Mesenchymal stem cell (in vitro differentiated cells and primary cell): ENCODE results near the gene CACNA1C.

Experiments
- DNase-seq: peaks from one replicate; pipeline ENCODE4 v3.0.0-alpha.2; 2013
- H2AFZ ChIP-seq: one replicate; pipeline ENCODE4 v1.6.1; 2013; ENCODE audit warnings: low read depth, mild to moderate bottlenecking, control low read depth, inconsistent platforms, low read length, moderate library complexity
- H2AK5ac ChIP-seq: 2 replicates; pipeline ENCODE4 v1.6.1; 2013; ENCODE audit warnings: low read length, moderate library complexity, mild to moderate bottlenecking, inconsistent platforms; ENCODE audit not compliant: severe bottlenecking
- H2BK120ac ChIP-seq: one replicate; pipeline ENCODE4 v1.6.1; 2013; ENCODE audit warnings: low read depth, mild to moderate bottlenecking, inconsistent platforms, low read length, moderate library complexity
- H2BK12ac ChIP-seq, 2 experiments: one replicate each; pipeline ENCODE4 v1.6.1; 2013; ENCODE audit warnings: inconsistent platforms in 2 of 2, low read length in 2 of 2, mild to moderate bottlenecking in 2 of 2, moderate library complexity in 2 of 2, control low read depth in 1 of 2
- H2BK15ac ChIP-seq: one replicate; pipeline ENCODE4 v1.6.1; 2013; ENCODE audit warnings: mild to moderate bottlenecking, low read depth, inconsistent platforms; ENCODE audit not compliant: poor library complexity, severe bottlenecking
- H2BK5ac ChIP-seq: 2 replicates; pipeline ENCODE4 v1.6.1; 2013; ENCODE audit warnings: low read depth, mild to moderate bottlenecking, low read length, control low read depth, inconsistent platforms; ENCODE audit not compliant: poor library complexity, severe bottlenecking
- H3K14ac ChIP-seq, 2 experiments: one replicate each; pipeline ENCODE4 v1.6.1; 2013; ENCODE audit warnings: inconsistent platforms in 2 of 2, low read length in 2 of 2, control low read depth in 1 of 2, mild to moderate bottlenecking in 1 of 2, moderate library complexity in 1 of 2
- H3K18ac ChIP-seq, 2 experiments: one replicate each; pipeline ENCODE4 v1.6.1; 2013; ENCODE audit warnings: inconsistent platforms in 2 of 2, low read length in 2 of 2, control low read depth in 1 of 2, low read depth in 1 of 2, mild to moderate bottlenecking in 1 of 2
- H3K23ac ChIP-seq, 2 experiments: one replicate each; pipeline ENCODE4 v1.6.1; 2013; ENCODE audit warnings: inconsistent platforms in 2 of 2, low read length in 2 of 2, mild to moderate bottlenecking in 2 of 2, moderate library complexity in 2 of 2, control low read depth in 1 of 2
- H3K27ac ChIP-seq: 2 replicates; pipeline ENCODE4 v1.5.1; 2013; ENCODE audit warnings: mild to moderate bottlenecking, moderate library complexity, low read length, control low read depth, inconsistent platforms; ENCODE audit not compliant: poor library complexity, severe bottlenecking
- H3K27me3 ChIP-seq, 2 experiments: 2 replicates each; pipeline versions ENCODE4 v1.6.1 to v1.7.0; 2013; ENCODE audit warnings: low read length in 2 of 2, mild to moderate bottlenecking in 2 of 2, moderate library complexity in 2 of 2, control low read depth in 1 of 2, inconsistent platforms in 1 of 2; ENCODE audit not compliant: control insufficient read depth in 1 of 2, insufficient read depth in 1 of 2
- H3K36me3 ChIP-seq, 2 experiments: 2 replicates each; pipeline versions ENCODE4 v1.6.1 to v1.7.0; 2013; ENCODE audit warnings: low read length in 2 of 2, control low read depth in 1 of 2, inconsistent platforms in 1 of 2, low read depth in 1 of 2, mild to moderate bottlenecking in 1 of 2; ENCODE audit not compliant: insufficient read depth in 2 of 2, control insufficient read depth in 1 of 2
- H3K4ac ChIP-seq, 2 experiments: one replicate each; pipeline ENCODE4 v1.6.1; 2013; ENCODE audit warnings: inconsistent platforms in 2 of 2, low read length in 2 of 2, mild to moderate bottlenecking in 2 of 2, moderate library complexity in 2 of 2, control low read depth in 1 of 2, low read depth in 1 of 2
- H3K4me1 ChIP-seq: 2 replicates; pipeline ENCODE4 v1.6.1; 2013; ENCODE audit warnings: low read depth, low read length, control low read depth; ENCODE audit not compliant: control insufficient read depth, insufficient read depth
- H3K4me2 ChIP-seq: 2 replicates; pipeline ENCODE4 v1.6.1; 2013; ENCODE audit warnings: low read length, mild to moderate bottlenecking, inconsistent platforms; ENCODE audit not compliant: poor library complexity, severe bottlenecking
- H3K4me3 ChIP-seq, 2 experiments: 2 replicates each; pipeline versions ENCODE4 v1.5.1 to v1.7.0; 2013; ENCODE audit warnings: low read length in 2 of 2, mild to moderate bottlenecking in 2 of 2, control low read depth in 1 of 2, low read depth in 1 of 2; ENCODE audit not compliant: insufficient read depth in 1 of 2
- H3K79me1 ChIP-seq: replicated peaks from 2 replicates; pipeline ENCODE4 v1.6.1; 2013; ENCODE audit warnings: mild to moderate bottlenecking, control low read depth, low read length, inconsistent platforms; ENCODE audit not compliant: poor library complexity, severe bottlenecking
- H3K9ac ChIP-seq: 2 replicates; pipeline ENCODE4 v1.7.0; 2013; ENCODE audit warnings: mild to moderate bottlenecking, low read length, moderate library complexity
- H3K9me3 ChIP-seq: 2 replicates; pipeline ENCODE4 v1.7.0; 2013; ENCODE audit warnings: mild to moderate bottlenecking, low read length; ENCODE audit not compliant: control insufficient read depth
- H4K8ac ChIP-seq: one replicate; pipeline ENCODE4 v1.6.1; 2013; ENCODE audit warnings: inconsistent platforms, mild to moderate bottlenecking, low read length, moderate library complexity
- H4K91ac ChIP-seq: one replicate; pipeline ENCODE4 v1.6.1; 2013; ENCODE audit warnings: mild to moderate bottlenecking, low read length, inconsistent platforms
- WGBS: methylation state at CpG from one replicate; pipeline ENCODE4 v1.1.7; 2013; ENCODE audit warnings: mixed read lengths; 5-methylcytosine and 5-hydroxymethylcytosine counted together

CACNA1C gene

GRCh38 chr12:2617365-2617764 lies 564.6 kb downstream of the CACNA1C start:
- no peak overlapping the region for H3K14ac ChIP-seq

DNA sequence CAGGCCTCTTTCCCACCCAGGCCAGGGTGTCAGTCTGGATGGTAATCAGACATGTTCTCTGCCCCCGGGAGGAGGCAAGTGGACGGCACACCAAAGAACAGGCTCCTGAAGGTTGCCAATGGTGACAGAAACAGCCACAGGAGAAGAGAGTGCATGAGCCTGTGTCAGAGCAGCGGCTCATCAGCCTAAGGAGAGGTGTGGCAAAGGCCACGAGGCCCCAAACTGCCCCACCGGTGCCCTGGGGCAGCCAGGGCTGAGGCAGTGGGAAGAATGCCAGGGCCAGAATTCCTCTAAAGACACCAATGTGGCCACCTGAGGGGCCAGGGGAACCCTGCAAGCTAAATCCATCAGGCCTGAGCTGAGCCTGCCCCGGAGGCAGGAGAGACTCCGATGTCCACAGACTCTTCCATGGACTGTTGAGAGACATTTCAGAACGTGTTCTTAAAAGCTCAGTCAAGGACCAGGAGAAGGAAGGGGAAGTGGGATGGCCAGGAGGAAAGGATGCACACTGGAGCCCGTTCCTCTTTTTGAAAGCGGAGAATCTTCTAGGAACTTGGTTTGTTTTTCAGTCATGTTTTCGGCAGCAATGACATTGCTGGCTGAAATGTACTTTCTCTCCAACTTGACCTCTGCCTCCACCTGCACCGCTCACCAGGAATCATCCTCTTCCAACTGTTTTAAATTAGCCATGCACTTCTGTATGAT lies 565.7 kb downstream of the CACNA1C start:
- Histone ChIP-seq H4K8ac (no peak overlapping the region), H2BK5ac (no peak overlapping the region), H3K23ac (no peak overlapping the region), H4K91ac (no peak overlapping the region), H3K4me1 (peaks cover 10% of the 10 kb centered on the region), H3K9ac (no peak overlapping the region), H3K79me1 (no peaks in the 10 kb centered on the region), H2BK120ac (no peak overlapping the region), H2BK12ac (no peak overlapping the region), H3K9me3 (no peaks in the 10 kb centered on the region), H3K4me3 (no peak overlapping the region), H3K36me3 (peaks cover 0 to 56% of the 10 kb centered on the region in 2 experiments), H3K27me3 (peaks cover 0 to 26% of the 10 kb centered on the region in 2 experiments), H3K14ac (no peak overlapping the region), H2AFZ (no peak overlapping the region), H3K4me2 (no peak overlapping the region), H3K18ac (no peak overlapping the region), H2BK15ac (no peak overlapping the region), H3K4ac (no peak overlapping the region), H2AK5ac (no peak overlapping the region), H3K27ac (no peak overlapping the region)
- DNase-seq: no peak
- 93% methylated on average over 10 of the region's 12 CpGs for WGBS

More at GRCh38 chr12:2617365-2617764, 564.6 kb downstream of the CACNA1C start:
- Histone ChIP-seq H2BK15ac (no peak overlapping the region), H3K4me1 (peaks cover 10% of the 10 kb centered on the region), H3K9me3 (no peaks in the 10 kb centered on the region), H2BK12ac (no peak overlapping the region), H3K23ac (no peak overlapping the region), H2AFZ (no peak overlapping the region), H2BK5ac (no peak overlapping the region), H3K9ac (no peak overlapping the region), H3K4ac (no peak overlapping the region), H2BK120ac (no peak overlapping the region), H3K79me1 (no peaks in the 10 kb centered on the region), H3K36me3 (peaks cover 0 to 53% of the 10 kb centered on the region in 2 experiments), H4K8ac (no peak overlapping the region), H3K27me3 (peaks cover 0 to 17% of the 10 kb centered on the region in 2 experiments), H4K91ac (no peak overlapping the region), H3K4me2 (no peak overlapping the region), H3K18ac (no peak overlapping the region), H3K27ac (no peak overlapping the region), H2AK5ac (no peak overlapping the region), H3K4me3 (no peak overlapping the region)
- WGBS: 96% methylated on average over 8 of the region's 8 CpGs
- DNase-seq: no peak

DNA sequence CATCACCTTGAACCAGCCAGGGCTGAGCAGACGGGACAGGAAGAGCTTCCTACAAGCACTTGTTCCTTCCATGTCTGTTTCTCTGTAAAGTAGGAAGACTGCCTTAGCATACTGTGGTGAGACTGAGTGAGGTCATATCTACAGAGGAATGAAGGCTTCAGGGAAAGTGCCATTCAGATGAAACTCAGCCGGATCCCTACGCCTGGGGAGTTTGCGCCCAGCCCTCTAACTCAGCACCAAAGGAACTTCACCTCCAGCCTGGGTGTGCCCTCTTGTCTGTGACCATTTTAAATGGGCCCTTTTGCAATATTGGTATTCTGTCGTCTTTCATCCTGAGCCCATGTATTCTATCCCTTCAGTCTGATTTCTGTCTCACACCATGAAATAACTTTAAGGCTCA lies 566.3 kb downstream of the CACNA1C start:
- H3K4me1 ChIP-seq: peaks cover 6% of the 10 kb centered on the region
- 98% methylated on average over 4 of the region's 5 CpGs for WGBS
- H3K14ac ChIP-seq: no peak overlapping the region
- DNase-seq: no peak
- H2AFZ ChIP-seq: no peak overlapping the region
- H3K27ac ChIP-seq: no peak overlapping the region
- peaks cover 0 to 26% of the 10 kb centered on the region in 2 experiments for H3K27me3 ChIP-seq
- no peak overlapping the region for H4K91ac ChIP-seq
- no peak overlapping the region for H2BK120ac ChIP-seq
- H2BK15ac ChIP-seq: no peak overlapping the region
- H2BK5ac ChIP-seq: no peak overlapping the region
- H3K4ac ChIP-seq: no peak overlapping the region
- H2BK12ac ChIP-seq: no peak overlapping the region
- no peak overlapping the region for H3K18ac ChIP-seq
- no peak overlapping the region for H3K4me3 ChIP-seq
- no peaks in the 10 kb centered on the region for H3K79me1 ChIP-seq
- no peak overlapping the region for H3K4me2 ChIP-seq
- no peak overlapping the region for H3K23ac ChIP-seq
- peaks cover 0 to 63% of the 10 kb centered on the region in 2 experiments for H3K36me3 ChIP-seq
- H2AK5ac ChIP-seq: no peak overlapping the region
- no peaks in the 10 kb centered on the region for H3K9me3 ChIP-seq
- H3K9ac ChIP-seq: no peak overlapping the region
- no peak overlapping the region for H4K8ac ChIP-seq

- no peak overlapping the region for H3K4me2 ChIP-seq
- no peak overlapping the region for H4K8ac ChIP-seq
- H2AFZ ChIP-seq: no peak overlapping the region
- H3K79me1 ChIP-seq: no peaks in the 10 kb centered on the region
- H2BK120ac ChIP-seq: no peak overlapping the region
- no peak overlapping the region for H2BK5ac ChIP-seq
- H3K14ac ChIP-seq: no peak overlapping the region
- no peak overlapping the region for H2BK12ac ChIP-seq
- peaks cover 0 to 29% of the 10 kb centered on the region in 2 experiments for H3K27me3 ChIP-seq
- H3K23ac ChIP-seq: no peak overlapping the region
- H3K18ac ChIP-seq: no peak overlapping the region
- no peaks in the 10 kb centered on the region for H3K9me3 ChIP-seq
- no peak overlapping the region for H2AK5ac ChIP-seq
- DNase-seq: no peak
- H2BK15ac ChIP-seq: no peak overlapping the region
- peak overlapping the region; percentile 25 for H4K91ac ChIP-seq
- no peak overlapping the region for H3K9ac ChIP-seq
- 87% methylated on average over 6 of the region's 6 CpGs for WGBS
- H3K4me3 ChIP-seq: no peak overlapping the region
- H3K4ac ChIP-seq: no peak overlapping the region
- H3K36me3 ChIP-seq: peaks cover 0 to 58% of the 10 kb centered on the region in 2 experiments
- H3K27ac ChIP-seq: no peak overlapping the region
- peaks cover 1% of the 10 kb centered on the region for H3K4me1 ChIP-seq
Measured at GRCh38 chr12:2622460-2622859, 569.7 kb downstream of the CACNA1C start.
